Neural cell (in vitro differentiated cells): ENCODE results near the gene OSCP1. TPM values are rescaled to one million over a fixed set of nuclear protein-coding genes. Genes with fewer than 3 reads are reported as not detected.

ENCODE experiments used
- H2AFZ ChIP-seq: fragments of 200-600, 300-800 bp; sonication (generic), shearing (Covaris generic); 2 replicates; pipeline ENCODE4 v1.6.0; 2014; ENCODE audit warnings: low read depth, mild to moderate bottlenecking, antibody characterized with exemption, low read length, moderate library complexity
- H3F3A ChIP-seq: fragments of 200-600 bp; shearing (Covaris generic); 2 replicates; pipeline ENCODE4 v1.6.1; 2016; ENCODE audit warnings: mild to moderate bottlenecking, moderate library complexity, mixed read lengths, antibody characterized with exemption, low read length; ENCODE audit not compliant: insufficient read depth, poor library complexity, severe bottlenecking
- H3K27ac ChIP-seq: fragments of 200-600, 300-800 bp; sonication (generic), shearing (Covaris generic); 2 replicates; pipeline ENCODE4 v1.5.1; 2014; ENCODE audit warnings: mild to moderate bottlenecking, low read length, moderate library complexity
- H3K27me3 ChIP-seq: fragments of 300-800, 200-600 bp; sonication (generic), shearing (Covaris generic); 2 replicates; pipeline ENCODE4 v1.6.0; 2014; ENCODE audit warnings: mild to moderate bottlenecking, low read depth, low read length, moderate library complexity; ENCODE audit not compliant: insufficient read depth
- H3K36me3 ChIP-seq: fragments of 300-800, 200-600 bp; sonication (generic), shearing (Covaris generic); 2 replicates; pipeline ENCODE4 v1.5.1; 2014; ENCODE audit warnings: mild to moderate bottlenecking, antibody characterized with exemption, low read length, moderate library complexity; ENCODE audit not compliant: insufficient read depth
- H3K4me2 ChIP-seq: fragments of 300-800, 200-600 bp; sonication (generic), shearing (Covaris generic); 2 replicates; pipeline ENCODE4 v1.6.0; 2014; ENCODE audit warnings: mild to moderate bottlenecking, low read length
- H3K4me3 ChIP-seq: fragments of 300-800, 200-600 bp; sonication (generic), shearing (Covaris generic); 2 replicates; pipeline ENCODE4 v1.5.1; 2014; ENCODE audit warnings: mild to moderate bottlenecking, low read length, moderate library complexity
- H3K79me2 ChIP-seq: fragments of 200-600 bp; shearing (Covaris generic); replicated peaks from 2 replicates; pipeline ENCODE4 v1.6.0; 2014; ENCODE audit warnings: mild to moderate bottlenecking, low read length, moderate library complexity; ENCODE audit not compliant: insufficient read depth
- H3K9ac ChIP-seq: fragments of 300-800, 200-600 bp; sonication (generic), shearing (Covaris generic); 2 replicates; pipeline ENCODE4 v1.6.1; 2016; ENCODE audit warnings: mild to moderate bottlenecking, low read length, mixed read lengths
- H3K9me2 ChIP-seq: fragments of 200-600 bp; shearing (Covaris generic); 2 replicates; pipeline ENCODE4 v1.6.1; 2016; ENCODE audit warnings: mild to moderate bottlenecking, low read length, mixed read lengths; ENCODE audit not compliant: insufficient read depth
- H3K9me3 ChIP-seq: fragments of 200-600, 300-800 bp; sonication (generic), shearing (Covaris generic); 2 replicates; pipeline ENCODE4 v1.6.1; 2016; ENCODE audit warnings: mild to moderate bottlenecking, mixed run types, low read length, moderate library complexity, mixed read lengths
- H4K20me1 ChIP-seq: fragments of 200-600 bp; shearing (Covaris generic); 2 replicates; pipeline ENCODE4 v1.6.1; 2016; ENCODE audit warnings: mild to moderate bottlenecking, mixed run types; ENCODE audit not compliant: insufficient read depth
- EP300 ChIP-seq: fragments of 450-650 bp; conservative IDR thresholded peaks from 2 replicates; pipeline ENCODE4 v1.6.1; 2014; ENCODE audit warnings: antibody characterized with exemption, mild to moderate bottlenecking, moderate library complexity; ENCODE audit not compliant: poor library complexity, severe bottlenecking
- EZH2 ChIP-seq: fragments of 200-600, 300-800 bp; shearing (Covaris generic), sonication (generic); IDR thresholded peaks from 2 replicates; pipeline ENCODE4 v1.6.1; 2014; ENCODE audit warnings: antibody characterized with exemption, low read length, borderline replicate concordance, mild to moderate bottlenecking; ENCODE audit not compliant: insufficient read depth, poor library complexity, severe bottlenecking
- MXI1 ChIP-seq: fragments of 450-650 bp; conservative IDR thresholded peaks from 2 replicates; pipeline ENCODE4 v1.6.1; 2014; ENCODE audit warnings: antibody characterized with exemption, mild to moderate bottlenecking; ENCODE audit not compliant: poor library complexity, severe bottlenecking
- POLR2AphosphoS5 ChIP-seq: IDR thresholded peaks from 2 replicates; pipeline ENCODE4 v1.6.1; 2012
- RAD21 ChIP-seq: fragments of 450-650 bp; conservative IDR thresholded peaks from 2 replicates; pipeline ENCODE4 v1.6.1; 2014; ENCODE audit warnings: antibody characterized with exemption, mild to moderate bottlenecking, moderate library complexity
- SMC3 ChIP-seq: fragments of 450-650 bp; conservative IDR thresholded peaks from 2 replicates; pipeline ENCODE4 v1.6.1; 2014; ENCODE audit warnings: antibody characterized with exemption, mild to moderate bottlenecking, moderate library complexity; ENCODE audit not compliant: poor library complexity
- TAF1 ChIP-seq: IDR thresholded peaks from 2 replicates; pipeline ENCODE4 v1.6.1; 2012; ENCODE audit warnings: low read depth
- polyA plus RNA-seq: library from polyadenylated mRNA; depleted of rRNA; stranded (reverse); fragments of >200 nt; gene quantifications from 2 replicates; pipeline ENCODE4 v1.2.3, GENCODE V29; 2014
- TF ChIP-seq, protein P1 (sequence below): fragments of 450-650 bp; IDR thresholded peaks from 2 replicates; pipeline ENCODE4 v1.5.1; 2014; ENCODE audit warnings: antibody characterized with exemption, mild to moderate bottlenecking, moderate library complexity; ENCODE audit not compliant: poor library complexity, severe bottlenecking
- TF ChIP-seq, protein P2 (sequence below): IDR thresholded peaks from 2 replicates; pipeline ENCODE4 v1.6.1; 2012; ENCODE audit warnings: borderline replicate concordance

The OSCP1 gene
- polyA plus RNA-seq, 1 donor from 2014 or later, result 20.7 TPM

DNA sequence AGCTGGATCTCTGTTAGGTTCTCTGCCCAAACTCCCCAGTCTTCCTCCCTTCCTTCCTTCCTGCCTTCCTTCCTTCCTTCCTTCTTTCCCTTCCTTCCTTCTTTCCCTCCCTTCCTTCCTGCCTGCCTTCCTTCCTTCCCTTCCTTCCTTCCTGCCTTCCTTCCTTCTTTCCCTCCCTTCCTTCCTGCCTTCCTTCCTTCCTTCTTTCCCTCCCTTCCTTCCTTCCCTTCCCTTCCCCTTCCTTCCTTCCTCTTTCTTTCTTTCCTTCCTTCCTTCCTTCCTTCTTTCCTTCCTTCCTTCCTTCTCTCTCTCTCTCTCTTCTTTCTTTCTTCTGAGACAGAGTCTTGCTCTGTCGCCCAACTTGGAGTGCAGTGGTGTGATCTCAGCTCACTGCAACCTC, 43.8 kb downstream of the OSCP1 start:
- no peaks in the 10 kb centered on the region for H3K27me3 ChIP-seq
- TF ChIP-seq POLR2AphosphoS5, result no peak
- no peak for TF ChIP-seq EZH2
- TF ChIP-seq, protein P1, sequence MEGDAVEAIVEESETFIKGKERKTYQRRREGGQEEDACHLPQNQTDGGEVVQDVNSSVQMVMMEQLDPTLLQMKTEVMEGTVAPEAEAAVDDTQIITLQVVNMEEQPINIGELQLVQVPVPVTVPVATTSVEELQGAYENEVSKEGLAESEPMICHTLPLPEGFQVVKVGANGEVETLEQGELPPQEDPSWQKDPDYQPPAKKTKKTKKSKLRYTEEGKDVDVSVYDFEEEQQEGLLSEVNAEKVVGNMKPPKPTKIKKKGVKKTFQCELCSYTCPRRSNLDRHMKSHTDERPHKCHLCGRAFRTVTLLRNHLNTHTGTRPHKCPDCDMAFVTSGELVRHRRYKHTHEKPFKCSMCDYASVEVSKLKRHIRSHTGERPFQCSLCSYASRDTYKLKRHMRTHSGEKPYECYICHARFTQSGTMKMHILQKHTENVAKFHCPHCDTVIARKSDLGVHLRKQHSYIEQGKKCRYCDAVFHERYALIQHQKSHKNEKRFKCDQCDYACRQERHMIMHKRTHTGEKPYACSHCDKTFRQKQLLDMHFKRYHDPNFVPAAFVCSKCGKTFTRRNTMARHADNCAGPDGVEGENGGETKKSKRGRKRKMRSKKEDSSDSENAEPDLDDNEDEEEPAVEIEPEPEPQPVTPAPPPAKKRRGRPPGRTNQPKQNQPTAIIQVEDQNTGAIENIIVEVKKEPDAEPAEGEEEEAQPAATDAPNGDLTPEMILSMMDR, result no peak
- TF ChIP-seq TAF1, result no peak
- TF ChIP-seq MXI1, result no peak
- no peak for TF ChIP-seq EP300
- TF ChIP-seq, protein P2, sequence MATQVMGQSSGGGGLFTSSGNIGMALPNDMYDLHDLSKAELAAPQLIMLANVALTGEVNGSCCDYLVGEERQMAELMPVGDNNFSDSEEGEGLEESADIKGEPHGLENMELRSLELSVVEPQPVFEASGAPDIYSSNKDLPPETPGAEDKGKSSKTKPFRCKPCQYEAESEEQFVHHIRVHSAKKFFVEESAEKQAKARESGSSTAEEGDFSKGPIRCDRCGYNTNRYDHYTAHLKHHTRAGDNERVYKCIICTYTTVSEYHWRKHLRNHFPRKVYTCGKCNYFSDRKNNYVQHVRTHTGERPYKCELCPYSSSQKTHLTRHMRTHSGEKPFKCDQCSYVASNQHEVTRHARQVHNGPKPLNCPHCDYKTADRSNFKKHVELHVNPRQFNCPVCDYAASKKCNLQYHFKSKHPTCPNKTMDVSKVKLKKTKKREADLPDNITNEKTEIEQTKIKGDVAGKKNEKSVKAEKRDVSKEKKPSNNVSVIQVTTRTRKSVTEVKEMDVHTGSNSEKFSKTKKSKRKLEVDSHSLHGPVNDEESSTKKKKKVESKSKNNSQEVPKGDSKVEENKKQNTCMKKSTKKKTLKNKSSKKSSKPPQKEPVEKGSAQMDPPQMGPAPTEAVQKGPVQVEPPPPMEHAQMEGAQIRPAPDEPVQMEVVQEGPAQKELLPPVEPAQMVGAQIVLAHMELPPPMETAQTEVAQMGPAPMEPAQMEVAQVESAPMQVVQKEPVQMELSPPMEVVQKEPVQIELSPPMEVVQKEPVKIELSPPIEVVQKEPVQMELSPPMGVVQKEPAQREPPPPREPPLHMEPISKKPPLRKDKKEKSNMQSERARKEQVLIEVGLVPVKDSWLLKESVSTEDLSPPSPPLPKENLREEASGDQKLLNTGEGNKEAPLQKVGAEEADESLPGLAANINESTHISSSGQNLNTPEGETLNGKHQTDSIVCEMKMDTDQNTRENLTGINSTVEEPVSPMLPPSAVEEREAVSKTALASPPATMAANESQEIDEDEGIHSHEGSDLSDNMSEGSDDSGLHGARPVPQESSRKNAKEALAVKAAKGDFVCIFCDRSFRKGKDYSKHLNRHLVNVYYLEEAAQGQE, result no peak
- no peak for TF ChIP-seq SMC3
- TF ChIP-seq RAD21, result no peak

DNA sequence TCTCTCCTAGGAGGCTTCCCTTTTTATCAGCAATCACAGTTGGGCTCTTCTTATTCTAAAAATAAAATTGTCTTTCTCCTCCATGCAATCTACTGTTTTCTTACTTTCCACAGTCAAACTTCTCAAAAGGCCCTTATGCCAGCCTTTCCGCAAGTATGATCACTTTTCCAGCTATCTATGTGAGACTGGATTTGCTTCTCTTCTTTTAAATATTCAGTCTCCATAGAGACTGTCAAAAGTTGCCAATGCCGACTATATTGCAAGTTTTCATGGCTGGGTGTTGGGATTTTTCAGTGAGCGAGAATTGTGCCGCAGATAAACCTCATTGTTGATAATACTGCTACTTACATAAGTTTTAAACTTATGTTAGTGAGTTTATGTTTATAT, 47.8 kb downstream of the OSCP1 start:
- no peaks in the 10 kb centered on the region for H3K79me2 ChIP-seq
- no peak overlapping the region for H3K9ac ChIP-seq
- TF ChIP-seq RAD21 (no peak), SMC3 (no peak), MXI1 (no peak), EZH2 (no peak), POLR2AphosphoS5 (no peak), TAF1 (no peak), EP300 (no peak)
- TF ChIP-seq, protein P2, result no peak
- TF ChIP-seq, protein P1, result no peak
- no peak overlapping the region for H3K4me2 ChIP-seq
- H3K4me3 ChIP-seq, result no peak overlapping the region
- H3K9me2 ChIP-seq, result no peaks in the 10 kb centered on the region
- no peak overlapping the region for H3K27ac ChIP-seq
- no peaks in the 10 kb centered on the region for H4K20me1 ChIP-seq
- no peaks in the 10 kb centered on the region for H3F3A ChIP-seq
- no peaks in the 10 kb centered on the region for H3K9me3 ChIP-seq
- no peaks in the 10 kb centered on the region for H3K36me3 ChIP-seq
- H3K27me3 ChIP-seq, result no peaks in the 10 kb centered on the region
- no peak overlapping the region for H2AFZ ChIP-seq

More for the DNA sequence above, 43.8 kb downstream of the OSCP1 start:
- Histone ChIP-seq H3K27ac (no peak overlapping the region), H3K4me3 (no peak overlapping the region), H3K79me2 (no peaks in the 10 kb centered on the region), H2AFZ (no peak overlapping the region), H3F3A (no peaks in the 10 kb centered on the region), H3K9ac (no peak overlapping the region), H3K9me3 (no peaks in the 10 kb centered on the region), H3K36me3 (no peaks in the 10 kb centered on the region), H3K4me2 (no peak overlapping the region), H3K9me2 (no peaks in the 10 kb centered on the region), H4K20me1 (no peaks in the 10 kb centered on the region)
